ENCODE results near the gene LRMDA.

GRCh38 chr10:76352300-76352699 is 920.9 kb downstream of the LRMDA start:
- no peak for TF ChIP-seq CTCF (IDR thresholded peaks at IDR 0.05)
- no peak for TF ChIP-seq EZH2 (IDR thresholded peaks at IDR 0.05; ENCODE audit: borderline replicate concordance, insufficient read depth, low read depth, low read length, poor library complexity, severe bottlenecking)
